Mesendoderm (in vitro differentiated cells): ENCODE measurements around the gene DGKH. TPM values are rescaled to one million over a fixed set of nuclear protein-coding genes. Genes with fewer than 3 reads are reported as not detected.

Experiments used
- small RNA-seq: library from polyadenylated mRNA; stranded (forward); fragments of <200 nt; extraction: miRNeasy Mini kit (QIAGEN cat#:217004); gene quantifications from one replicate; pipeline ENCODE3, GENCODE V24; 2013; ENCODE audit not compliant: insufficient read depth

Gene DGKH

Small RNAs within 50 kb of the gene (small RNA-seq; reads per million reads assigned to genes)
- gene RPS28P8: not detected
